HepG2 (cell line): Measurements from ENCODE around the gene MASTL. TPM values are rescaled to one million over a fixed set of nuclear protein-coding genes. Genes with fewer than 3 reads are reported as not detected.

Experiments used
- ATAC-seq: fragments of 200-7000 bp; cut with Tn5 transposase; 3 replicates; pipeline ENCODE4 v1.9.1; 2020; ENCODE audit warnings: mild to moderate bottlenecking, moderate library complexity
- BruUV-seq: library from RNA; stranded (reverse); fragments of 400-500 nt; replicated peaks from 2 replicates; lab custom pipeline; 2021; lab: Mats Ljungman, UMichigan
- CTCF ChIA-PET: fragments of 300-600 bp; formaldehyde crosslinking; extraction: SDS; loops from one replicate; lab custom pipeline; 2021; ENCODE audit warnings: low total read pairs, inconsistent platforms, low intra/inter-chr PET ratio; lab: Yijun Ruan, JAX
- POLR2A ChIA-PET: fragments of 350-600 bp; sonication (Branson Sonifier 250); formaldehyde crosslinking; loops from one replicate; lab custom pipeline; 2020; ENCODE audit warnings: antibody characterized with exemption, inconsistent platforms; lab: Yijun Ruan, JAX
- DNase-seq: peaks from one replicate; pipeline ENCODE4 v3.0.0-alpha.2; 2015; ENCODE audit warnings: low spot score
- FAIRE-seq: peaks from 3 replicates; lab custom pipeline; 2011; peaks lifted over from hg19 to GRCh38; lab: Jason Lieb, UNC
- H2AFZ ChIP-seq: one replicate; pipeline ENCODE4 v1.6.1; 2011; ENCODE audit warnings: low read length, inconsistent platforms
- H3K27ac ChIP-seq: fragments of 300-600 bp; 3 replicates; pipeline ENCODE4 v1.8.0; 2011; ENCODE audit warnings: mixed run types, mild to moderate bottlenecking, mixed read lengths, low read length, inconsistent platforms; ENCODE audit not compliant: insufficient read depth; ENCODE audit errors: extremely low read length
- H3K27me3 ChIP-seq, 2 experiments: fragments of 200-600 bp in 1 of 2; 2 replicates in 1 of 2; 3 replicates in 1 of 2; pipeline versions ENCODE4 v1.6.0 to v1.8.0; 2011; ENCODE audit warnings: low read length in 2 of 2, mild to moderate bottlenecking in 2 of 2, moderate library complexity in 2 of 2, inconsistent platforms in 1 of 2; ENCODE audit not compliant: insufficient read depth in 2 of 2, control insufficient read depth in 1 of 2
- H3K36me3 ChIP-seq, 2 experiments: fragments of 200-600 bp in 1 of 2; replicated peaks in 1 of 2; 2 replicates in 1 of 2; 3 replicates in 1 of 2; pipeline versions ENCODE4 v1.5.1 to v1.8.0; 2011; ENCODE audit warnings: low read length in 2 of 2, inconsistent platforms in 1 of 2; ENCODE audit not compliant: insufficient read depth in 2 of 2, control insufficient read depth in 1 of 2
- H3K4me1 ChIP-seq: 2 replicates; pipeline ENCODE4 v1.5.1; 2012; ENCODE audit warnings: low read length, inconsistent platforms; ENCODE audit not compliant: insufficient read depth
- H3K4me2 ChIP-seq: 2 replicates; pipeline ENCODE4 v1.6.0; 2011; ENCODE audit warnings: low read depth, low read length, inconsistent platforms
- H3K4me3 ChIP-seq, 3 experiments: fragments of 200-600 bp in 1 of 3; sonication (generic), shearing (Covaris generic) in 1 of 3; replicated peaks in 1 of 3; 2 replicates each; pipeline ENCODE4 v1.5.1; 2011 to 2016; ENCODE audit warnings: low read length in 3 of 3, inconsistent platforms in 2 of 3, low read depth in 2 of 3, mild to moderate bottlenecking in 2 of 3, control low read depth in 1 of 3, mixed read lengths in 1 of 3; ENCODE audit not compliant: insufficient read depth in 1 of 3
- H3K79me2 ChIP-seq: one replicate; pipeline ENCODE4 v1.6.1; 2011; ENCODE audit warnings: low read length, inconsistent platforms; ENCODE audit not compliant: insufficient read depth
- H3K9ac ChIP-seq: 2 replicates; pipeline ENCODE4 v1.6.0; 2011; ENCODE audit warnings: mild to moderate bottlenecking, low read depth, low read length, inconsistent platforms; ENCODE audit not compliant: insufficient read depth
- H3K9me3 ChIP-seq: 2 replicates; pipeline ENCODE4 v1.5.1; 2012; ENCODE audit warnings: mild to moderate bottlenecking, low read length
- H4K20me1 ChIP-seq: 2 replicates; pipeline ENCODE4 v1.6.0; 2011; ENCODE audit warnings: inconsistent platforms, mild to moderate bottlenecking, low read length, moderate library complexity; ENCODE audit not compliant: insufficient read depth
- IRX3 ChIP-seq: sonication (generic); formaldehyde crosslinking; IDR thresholded peaks from 2 replicates; pipeline ENCODE4 v1.8.1; 2023; ENCODE audit warnings: mild to moderate bottlenecking, low read depth, missing genetic modification reagents, borderline replicate concordance
- NR2F6 ChIP-seq, 2 experiments: IDR thresholded peaks; 2 replicates each; pipeline ENCODE4 v1.6.1; 2016; ENCODE audit warnings: antibody characterized with exemption in 1 of 2, mild to moderate bottlenecking in 1 of 2
- ZNF121 ChIP-seq: sonication (generic); formaldehyde crosslinking; IDR thresholded peaks from 2 replicates; pipeline ENCODE4 v1.5.0; 2020; ENCODE audit warnings: mild to moderate bottlenecking, missing genetic modification reagents
- ZNF598 ChIP-seq: sonication (generic); formaldehyde crosslinking; IDR thresholded peaks from 2 replicates; pipeline ENCODE4 v1.5.1; 2020; ENCODE audit warnings: mild to moderate bottlenecking, missing genetic modification reagents, borderline replicate concordance
- WGBS: methylation state at CpG from one replicate; pipeline ENCODE4 v1.1.6; 2017; ENCODE audit warnings: low lambda C conversion rate; 5-methylcytosine and 5-hydroxymethylcytosine counted together
- in situ Hi-C: cut with HindIII; loops from 2 replicates; pipeline ENCODE4 v1.10.0; 2017; ENCODE audit warnings: low pct_unique_long_range_greater_than_20kb; ENCODE audit not compliant: extremely low pct_ligation_motif_present
- intact Hi-C: fragments of 100-400 bp; cut with micrococcal nuclease; formaldehyde crosslinking; loops from one replicate; pipeline ENCODE4 v1.10.0; 2022; ENCODE audit not compliant: unreplicated experiment
- polyA plus RNA-seq, 8 experiments: library from polyadenylated mRNA; depleted of rRNA in 3 of 8; stranded (reverse) in 7 of 8; unstranded in 1 of 8; fragments of >200 nt; fragmentation: Illumina TruSeq in 4 of 8; extraction: Trizol in 4 of 8; gene quantifications; 2 replicates each; pipeline versions ENCODE4 v1.2.1 to v1.2.3, GENCODE V29; 2011 to 2016; ENCODE audit warnings: low read depth in 4 of 8, missing spikeins in 1 of 8, mixed read lengths in 1 of 8; ENCODE audit not compliant: insufficient read depth in 1 of 8
- small RNA-seq, 3 experiments: library from RNA; depleted of rRNA; stranded (forward); fragments of <200 nt; gene quantifications; one replicate each; pipeline ENCODE3, GENCODE V24; 2012; ENCODE audit warnings: low read depth in 2 of 3, low replicate concordance in 1 of 3; ENCODE audit not compliant: insufficient read length in 3 of 3, insufficient read depth in 2 of 3
- total RNA-seq, 5 experiments: library from RNA; depleted of rRNA; stranded (reverse); fragments of >200 nt; fragmentation: Illumina TruSeq; extraction: Trizol; gene quantifications; 2 replicates each; pipeline ENCODE4 v1.2.3, GENCODE V29; 2016; ENCODE audit warnings: low read depth in 1 of 5
- TF ChIP-seq, protein P1 (sequence below): sonication (generic); formaldehyde crosslinking; IDR thresholded peaks from 2 replicates; pipeline ENCODE4 v1.5.0; 2020; ENCODE audit warnings: missing genetic modification reagents

Gene MASTL
- total and polyA plus RNA-seq, 2 of the 13 experiments (the other 11 are each of a cell fraction or from before 2014, with no cell fraction given) = 6.0 to 18.0 TPM

- Histone ChIP-seq H3K9ac (no peak overlapping the region), H3K4me2 (no peak overlapping the region; the same call in 1 of the 2 replicates), H3K36me3 (peaks cover 0 to 8% of the 10 kb centered on the region in 2 experiments; a peak in 1 of 5 replicates), H2AFZ (no peak overlapping the region), H4K20me1 (no peaks in the 10 kb centered on the region), H3K27ac (no peak overlapping the region), H3K4me3 (no peak overlapping the region), H3K4me1 (peaks cover 28% of the 10 kb centered on the region), H3K9me3 (no peaks in the 10 kb centered on the region), H3K79me2 (peaks cover 10% of the 10 kb centered on the region), H3K27me3 (no peaks in the 10 kb centered on the region)
- no peak for ATAC-seq
- WGBS = 57% methylated on average over 1 of the region's 1 CpG
- no peak for DNase-seq
- no TSS peak for BruUV-seq
- intact Hi-C loops = no loop called here
- POLR2A ChIA-PET = no interaction called here
- in situ Hi-C loops = no loop called here
- FAIRE-seq = no peak
- TF ChIP-seq ZNF598 (no peak), NR2F6 (IDR thresholded peaks at IDR 0.05) (peak; percentile 48), NR2F6 (CRISPR knock-in tag; IDR thresholded peaks at IDR 0.05) (peak; percentile 16; the same call in 1 of the 2 replicates), IRX3 (CRISPR knock-in tag) (no peak), ZNF121 (CRISPR knock-in tag) (peak; percentile 9; the same call in 1 of the 2 replicates)
- TF ChIP-seq, protein P1, sequence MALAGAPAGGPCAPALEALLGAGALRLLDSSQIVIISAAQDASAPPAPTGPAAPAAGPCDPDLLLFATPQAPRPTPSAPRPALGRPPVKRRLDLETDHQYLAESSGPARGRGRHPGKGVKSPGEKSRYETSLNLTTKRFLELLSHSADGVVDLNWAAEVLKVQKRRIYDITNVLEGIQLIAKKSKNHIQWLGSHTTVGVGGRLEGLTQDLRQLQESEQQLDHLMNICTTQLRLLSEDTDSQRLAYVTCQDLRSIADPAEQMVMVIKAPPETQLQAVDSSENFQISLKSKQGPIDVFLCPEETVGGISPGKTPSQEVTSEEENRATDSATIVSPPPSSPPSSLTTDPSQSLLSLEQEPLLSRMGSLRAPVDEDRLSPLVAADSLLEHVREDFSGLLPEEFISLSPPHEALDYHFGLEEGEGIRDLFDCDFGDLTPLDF = no peak
- CTCF ChIA-PET = no interaction called here
Measured at GRCh38 chr10:27235706-27236105, 80.6 kb downstream of the MASTL start.

Small RNA genes lying within 50 kb of the gene (small RNA-seq; reads per million reads assigned to genes)
- gene RNU2-24P = 3.9 to 454 (median 5.3) reads per million in 3 experiments
- gene RNU7-12P = 0 reads per million in 3 experiments

Other genes with a start within 250 kb of the MASTL start
- 9.6 and 10.0 TPM in 2 replicates for gene ANKRD26, start 54.9 kb upstream of the MASTL start, total RNA-seq (2016; rRNA removed; fragmentation: Illumina TruSeq; extraction: Trizol)
- gene ANKRD26, start 54.9 kb upstream of the MASTL start, polyA plus RNA-seq (2011; rRNA removed) = 1.3 and 1.5 TPM in 2 replicates
- gene YME1L1, start 968 bp upstream of the MASTL start, total RNA-seq (2016; rRNA removed; fragmentation: Illumina TruSeq; extraction: Trizol) = 117 and 164 TPM in 2 replicates
- gene YME1L1, start 968 bp upstream of the MASTL start, polyA plus RNA-seq (2011; rRNA removed) = 43.9 and 47.1 TPM in 2 replicates
- gene ACBD5, start 85.4 kb downstream of the MASTL start, total RNA-seq (2016; rRNA removed; fragmentation: Illumina TruSeq; extraction: Trizol) = 14.8 and 21.4 TPM in 2 replicates
- gene ACBD5, start 85.4 kb downstream of the MASTL start, polyA plus RNA-seq (2011; rRNA removed) = 9.1 and 10.3 TPM in 2 replicates